HEK293 (cell line): ENCODE measurements around the gene MAIP1.

Experiments used
- BCL11A ChIP-seq: fragments of 450-650 bp; formaldehyde crosslinking; IDR thresholded peaks from 2 replicates; pipeline ENCODE4 v1.5.1; 2016; ENCODE audit warnings: low read depth, missing biosample characterization, missing genetic modification characterization
- BCL6B ChIP-seq: fragments of 450-650 bp; formaldehyde crosslinking; IDR thresholded peaks from 2 replicates; pipeline ENCODE4 v1.5.1; 2017; ENCODE audit warnings: missing biosample characterization, missing genetic modification characterization
- HOXD13 ChIP-seq: sonication (generic); formaldehyde crosslinking; IDR thresholded peaks from 2 replicates; pipeline ENCODE4 v1.8.0; 2022; ENCODE audit warnings: missing genetic modification reagents, borderline replicate concordance
- INSM2 ChIP-seq: fragments of 450-650 bp; formaldehyde crosslinking; IDR thresholded peaks from 2 replicates; pipeline ENCODE4 v1.5.1; 2016; ENCODE audit warnings: missing biosample characterization, missing genetic modification characterization
- PBX3 ChIP-seq: sonication (generic); formaldehyde crosslinking; IDR thresholded peaks from 2 replicates; pipeline ENCODE4 v1.8.1; 2022; ENCODE audit warnings: mild to moderate bottlenecking, moderate library complexity, missing genetic modification reagents
- PRDM1 ChIP-seq: fragments of 450-650 bp; formaldehyde crosslinking; IDR thresholded peaks from 2 replicates; pipeline ENCODE4; 2016; ENCODE audit warnings: missing biosample characterization, missing genetic modification characterization
- REPIN1 ChIP-seq: fragments of 450-650 bp; formaldehyde crosslinking; IDR thresholded peaks from 2 replicates; pipeline ENCODE4 v1.5.1; 2017; ENCODE audit warnings: missing biosample characterization, missing genetic modification characterization, low read depth
- REST ChIP-seq: fragments of 450-650 bp; formaldehyde crosslinking; IDR thresholded peaks from 2 replicates; pipeline ENCODE4 v1.5.1; 2016; ENCODE audit warnings: missing biosample characterization, missing genetic modification characterization
- ZBTB11 ChIP-seq: fragments of 450-650 bp; formaldehyde crosslinking; conservative IDR thresholded peaks from 2 replicates; pipeline ENCODE4 v1.5.1; 2016; ENCODE audit warnings: low read depth, missing biosample characterization, missing genetic modification characterization
- ZNF132 ChIP-seq: fragments of 450-650 bp; formaldehyde crosslinking; IDR thresholded peaks from 2 replicates; pipeline ENCODE4 v1.5.1; 2017; ENCODE audit warnings: missing biosample characterization, missing genetic modification characterization, borderline replicate concordance
- ZNF148 ChIP-seq: fragments of 450-650 bp; formaldehyde crosslinking; IDR thresholded peaks from 2 replicates; pipeline ENCODE4 v1.5.0; 2017; ENCODE audit warnings: missing biosample characterization, missing genetic modification characterization, borderline replicate concordance
- ZNF274 ChIP-seq, 2 experiments: fragments of 200-500 bp in 1 of 2; fragments of 450-650 bp in 1 of 2; sonication (Bioruptor generic) in 1 of 2; formaldehyde crosslinking in 1 of 2; IDR thresholded peaks; 2 replicates each; pipeline versions ENCODE4 v1.5.1 to v1.6.1; 2014 to 2016; ENCODE audit warnings: borderline replicate concordance in 1 of 2, inconsistent platforms in 1 of 2, low read length in 1 of 2, missing biosample characterization in 1 of 2, missing genetic modification characterization in 1 of 2
- ZNF324 ChIP-seq: fragments of 450-650 bp; formaldehyde crosslinking; IDR thresholded peaks from 2 replicates; pipeline ENCODE4 v1.5.1; 2016; ENCODE audit warnings: missing biosample characterization, missing genetic modification characterization
- ZNF37A ChIP-seq: fragments of 450-650 bp; IDR thresholded peaks from 2 replicates; pipeline ENCODE4 v1.5.1; 2018; ENCODE audit warnings: missing biosample characterization, missing genetic modification characterization
- ZNF398 ChIP-seq: fragments of 450-650 bp; formaldehyde crosslinking; IDR thresholded peaks from 2 replicates; pipeline ENCODE4 v1.5.1; 2017; ENCODE audit warnings: missing biosample characterization, missing genetic modification characterization
- ZNF423 ChIP-seq: fragments of 450-650 bp; formaldehyde crosslinking; IDR thresholded peaks from 2 replicates; pipeline ENCODE4 v1.5.1; 2016; ENCODE audit warnings: missing biosample characterization, missing genetic modification characterization
- ZNF521 ChIP-seq: fragments of 450-650 bp; formaldehyde crosslinking; IDR thresholded peaks from 2 replicates; pipeline ENCODE4 v1.5.1; 2017; ENCODE audit warnings: missing biosample characterization, mild to moderate bottlenecking, missing genetic modification characterization
- ZNF629 ChIP-seq: fragments of 450-650 bp; formaldehyde crosslinking; IDR thresholded peaks from 2 replicates; pipeline ENCODE4 v1.5.1; 2017; ENCODE audit warnings: missing biosample characterization, missing genetic modification characterization
- ZNF707 ChIP-seq: fragments of 450-650 bp; formaldehyde crosslinking; IDR thresholded peaks from 2 replicates; pipeline ENCODE4 v1.5.1; 2016; ENCODE audit warnings: missing biosample characterization, missing genetic modification characterization

MAIP1 gene

GRCh38 chr2:199955339-199956061 lies at the start of gene MAIP1, which contains the start of gene TYW5 (continued):
- TF ChIP-seq PBX3 (peak; percentile 12; the same call in 1 of the 2 replicates), ZNF274 (IDR thresholded peaks at IDR 0.05; ENCODE audit: low read length) (no peak), ZNF274 (tag by site-specific recombination; IDR thresholded peaks at IDR 0.05; ENCODE audit: borderline replicate concordance) (no peak), ZBTB11 (tag by site-specific recombination) (peak; percentile 100), INSM2 (tag by site-specific recombination) (peak; percentile 72; the same call in 1 of the 2 replicates), ZNF707 (tag by site-specific recombination) (no peak), ZNF423 (tag by site-specific recombination) (no peak), HOXD13 (CRISPR knock-in tag) (no peak), REST (tag by site-specific recombination) (peak; percentile 84), ZNF398 (tag by site-specific recombination) (no peak; the same call in 1 of the 2 replicates), ZNF629 (no peak; the same call in 1 of the 2 replicates), ZNF132 (no peak), ZNF148 (tag by site-specific recombination) (peak; percentile 88; the same call in 1 of the 2 replicates), BCL6B (tag by site-specific recombination) (no peak), ZNF37A (tag by site-specific recombination) (no peak), ZNF324 (tag by site-specific recombination) (0 out of 2 replicates have a peak, but pooled peaks have one; percentile 13), ZNF521 (tag by site-specific recombination) (no peak), PRDM1 (tag by site-specific recombination) (no peak), REPIN1 (tag by site-specific recombination) (no peak; the same call in 1 of the 2 replicates), BCL11A (tag by site-specific recombination) (no peak)
- TF ChIP-seq, all 188 proteins: peak for 72
